OCI-LY1 (cell line): ENCODE data around the gene HLA-DMA.
A peak's percentile ranks its signal among the peaks of the same experiment; 100 is the strongest.
"Not testable (repeated sequence)": the region's sequence is repeated elsewhere in the genome, so short reads cannot be mapped to it uniquely, and the experiment has no call there.

Experiments
- H2AFZ ChIP-seq: fragments of 200-600 bp; sonication (generic), shearing (Covaris generic); 2 replicates; pipeline ENCODE4 v1.6.0; 2014; ENCODE audit warnings: antibody characterized with exemption, mild to moderate bottlenecking, low read length
- H3F3A ChIP-seq: fragments of 200-600 bp; sonication (generic), shearing (Covaris generic); 2 replicates; pipeline ENCODE4 v1.6.0; 2014; ENCODE audit warnings: mild to moderate bottlenecking, antibody characterized with exemption, low read length, moderate library complexity; ENCODE audit not compliant: insufficient read depth
- H3K27ac ChIP-seq: fragments of 200-600 bp; sonication (generic); 2 replicates; pipeline ENCODE4 v1.5.1; 2014; ENCODE audit warnings: low read length, mixed run types, mild to moderate bottlenecking, low read depth; ENCODE audit not compliant: poor library complexity, severe bottlenecking
- H3K27me3 ChIP-seq: fragments of 200-600 bp; sonication (generic); 2 replicates; pipeline ENCODE4 v1.6.0; 2014; ENCODE audit warnings: antibody characterized with exemption, mild to moderate bottlenecking, low read length, moderate library complexity; ENCODE audit not compliant: insufficient read depth
- H3K36me3 ChIP-seq: fragments of 200-600 bp; sonication (generic); 2 replicates; pipeline ENCODE4 v1.6.1; 2014; ENCODE audit warnings: mild to moderate bottlenecking, antibody characterized with exemption, low read length, moderate library complexity, mixed read lengths; ENCODE audit not compliant: insufficient read depth
- H3K4me1 ChIP-seq: fragments of 200-600 bp; sonication (generic); 2 replicates; pipeline ENCODE4 v1.5.1; 2014; ENCODE audit warnings: mild to moderate bottlenecking, low read length, moderate library complexity; ENCODE audit not compliant: insufficient read depth, severe bottlenecking
- H3K4me2 ChIP-seq: fragments of 200-600 bp; sonication (generic), shearing (Covaris generic); 2 replicates; pipeline ENCODE4 v1.6.1; 2014; ENCODE audit warnings: low read length
- H3K4me3 ChIP-seq: fragments of 200-600 bp; sonication (generic); 2 replicates; pipeline ENCODE4 v1.5.1; 2014; ENCODE audit warnings: low read length, low read depth, mild to moderate bottlenecking, mixed read lengths; ENCODE audit not compliant: poor library complexity, severe bottlenecking
- H3K79me2 ChIP-seq: fragments of 200-600 bp; shearing (Covaris generic); 2 replicates; pipeline ENCODE4 v1.6.1; 2016; ENCODE audit warnings: mixed run types, low read length, mixed read lengths; ENCODE audit not compliant: insufficient read depth
- H3K9ac ChIP-seq: fragments of 200-600 bp; sonication (generic), shearing (Covaris generic); 2 replicates; pipeline ENCODE4 v1.6.1; 2014; ENCODE audit warnings: mild to moderate bottlenecking, low read length, mixed read lengths
- H3K9me2 ChIP-seq: fragments of 200-600 bp; sonication (generic), shearing (Covaris generic); 2 replicates; pipeline ENCODE4 v1.6.1; 2014; ENCODE audit warnings: low read depth, mild to moderate bottlenecking, low read length, mixed read lengths
- H3K9me3 ChIP-seq: fragments of 200-600 bp; shearing (Covaris generic); 2 replicates; pipeline ENCODE4 v1.6.1; 2014; ENCODE audit warnings: low read length, mixed read lengths
- H4K20me1 ChIP-seq: fragments of 200-600 bp; sonication (generic), shearing (Covaris generic); 2 replicates; pipeline ENCODE4 v1.6.0; 2016; ENCODE audit warnings: mild to moderate bottlenecking, low read length; ENCODE audit not compliant: insufficient read depth
- EZH2 ChIP-seq: fragments of 200-600 bp; sonication (generic), shearing (Covaris generic); IDR thresholded peaks from 2 replicates; pipeline ENCODE4 v1.8.0; 2017; ENCODE audit warnings: borderline replicate concordance, mixed run types, mild to moderate bottlenecking, antibody characterized with exemption, low read length, moderate library complexity, mixed read lengths
- TF ChIP-seq, protein P1 (sequence below): fragments of 200-600 bp; sonication (generic), shearing (Covaris generic); IDR thresholded peaks from 2 replicates; pipeline ENCODE4 v1.5.1; 2017; ENCODE audit warnings: mild to moderate bottlenecking, antibody characterized with exemption, low read length, moderate library complexity, mixed read lengths

Gene HLA-DMA

GRCh38 chr6:32945953-32946352 lies 6.9 kb downstream of the HLA-DMA start:
- Histone ChIP-seq H3K9me2 (no peaks in the 10 kb centered on the region), H2AFZ (no peak overlapping the region), H3K27me3 (no peaks in the 10 kb centered on the region), H3K4me2 (peak overlapping the region; percentile 90), H3K79me2 (no peaks in the 10 kb centered on the region), H3K9me3 (no peaks in the 10 kb centered on the region; the same call in 1 of the 2 replicates), H4K20me1 (no peaks in the 10 kb centered on the region), H3K36me3 (no peaks in the 10 kb centered on the region), H3K27ac (peak overlapping the region; percentile 99), H3F3A (peaks cover 16% of the 10 kb centered on the region; the same call in 1 of the 2 replicates), H3K9ac (peak overlapping the region; percentile 80), H3K4me3 (peak overlapping the region; percentile 63), H3K4me1 (peaks cover 91% of the 10 kb centered on the region)
- no peak for TF ChIP-seq EZH2
- TF ChIP-seq, protein P1, sequence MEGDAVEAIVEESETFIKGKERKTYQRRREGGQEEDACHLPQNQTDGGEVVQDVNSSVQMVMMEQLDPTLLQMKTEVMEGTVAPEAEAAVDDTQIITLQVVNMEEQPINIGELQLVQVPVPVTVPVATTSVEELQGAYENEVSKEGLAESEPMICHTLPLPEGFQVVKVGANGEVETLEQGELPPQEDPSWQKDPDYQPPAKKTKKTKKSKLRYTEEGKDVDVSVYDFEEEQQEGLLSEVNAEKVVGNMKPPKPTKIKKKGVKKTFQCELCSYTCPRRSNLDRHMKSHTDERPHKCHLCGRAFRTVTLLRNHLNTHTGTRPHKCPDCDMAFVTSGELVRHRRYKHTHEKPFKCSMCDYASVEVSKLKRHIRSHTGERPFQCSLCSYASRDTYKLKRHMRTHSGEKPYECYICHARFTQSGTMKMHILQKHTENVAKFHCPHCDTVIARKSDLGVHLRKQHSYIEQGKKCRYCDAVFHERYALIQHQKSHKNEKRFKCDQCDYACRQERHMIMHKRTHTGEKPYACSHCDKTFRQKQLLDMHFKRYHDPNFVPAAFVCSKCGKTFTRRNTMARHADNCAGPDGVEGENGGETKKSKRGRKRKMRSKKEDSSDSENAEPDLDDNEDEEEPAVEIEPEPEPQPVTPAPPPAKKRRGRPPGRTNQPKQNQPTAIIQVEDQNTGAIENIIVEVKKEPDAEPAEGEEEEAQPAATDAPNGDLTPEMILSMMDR, result no peak

- Histone ChIP-seq H3K79me2 (no peaks in the 10 kb centered on the region), H3K9me2 (no peaks in the 10 kb centered on the region), H3K9ac (peak overlapping the region; percentile 80), H3K4me3 (peak overlapping the region; percentile 63), H3K4me2 (peak overlapping the region; percentile 90), H3F3A (peaks cover 16% of the 10 kb centered on the region; the same call in 1 of the 2 replicates), H3K27me3 (no peaks in the 10 kb centered on the region), H2AFZ (no peak overlapping the region), H3K4me1 (peaks cover 91% of the 10 kb centered on the region), H4K20me1 (no peaks in the 10 kb centered on the region), H3K36me3 (no peaks in the 10 kb centered on the region), H3K27ac (peak overlapping the region; percentile 99), H3K9me3 (no peaks in the 10 kb centered on the region; the same call in 1 of the 2 replicates)
- no peak for TF ChIP-seq EZH2
- TF ChIP-seq, protein P1, result no peak
Observed at GRCh38 chr6:32945108-32945760, 7.7 kb downstream of the HLA-DMA start.

GRCh38 chr6:32943864-32944649 lies 8.8 kb downstream of the HLA-DMA start:
- no peaks in the 10 kb centered on the region for H3K79me2 ChIP-seq
- H3K27me3 ChIP-seq, result no peaks in the 10 kb centered on the region
- peaks cover 16% of the 10 kb centered on the region; the same call in 1 of the 2 replicates for H3F3A ChIP-seq
- H3K4me3 ChIP-seq, result peak overlapping the region; percentile 63
- H3K4me1 ChIP-seq, result peaks cover 96% of the 10 kb centered on the region
- peak overlapping the region; percentile 90 for H3K4me2 ChIP-seq
- no peaks in the 10 kb centered on the region for H3K36me3 ChIP-seq
- H3K9me2 ChIP-seq, result no peaks in the 10 kb centered on the region
- H2AFZ ChIP-seq, result no peak overlapping the region
- TF ChIP-seq, protein P1, result no peak
- TF ChIP-seq EZH2, result no peak
- peak overlapping the region; percentile 80 for H3K9ac ChIP-seq
- peak overlapping the region; percentile 99 for H3K27ac ChIP-seq
- H4K20me1 ChIP-seq, result no peaks in the 10 kb centered on the region
- no peaks in the 10 kb centered on the region; the same call in 1 of the 2 replicates for H3K9me3 ChIP-seq

DNA sequence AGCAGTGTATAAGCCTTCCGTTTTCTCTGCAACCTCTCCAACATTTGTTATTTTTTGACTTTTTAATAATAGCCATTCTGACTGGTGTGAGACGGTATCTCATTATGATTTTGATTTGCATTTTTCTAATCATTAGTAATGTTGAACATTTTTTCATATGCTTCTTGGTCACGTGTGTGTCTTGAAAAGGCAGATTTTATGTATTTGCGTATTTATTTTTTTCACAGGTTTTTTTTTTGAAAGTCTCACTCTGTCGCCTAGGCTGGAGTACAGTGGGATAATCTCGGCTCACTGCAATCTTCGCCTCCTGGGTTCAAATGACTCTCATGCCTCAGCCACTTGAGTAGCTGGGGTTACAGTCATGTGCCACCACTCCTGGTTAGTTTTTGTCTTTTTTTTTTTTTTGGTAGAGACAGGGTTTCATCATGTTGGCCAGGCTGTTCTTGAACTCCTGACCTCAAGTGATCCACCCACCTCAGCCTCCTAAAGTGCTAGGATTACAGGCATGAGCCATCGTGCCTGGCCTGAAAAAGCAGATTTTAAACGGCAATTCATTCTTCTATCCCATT lies 10.3 kb downstream of the HLA-DMA start:
- Histone ChIP-seq H3K27ac (peak overlapping the region; percentile 99), H3K4me1 (peaks cover 97% of the 10 kb centered on the region), H3K4me2 (peak overlapping the region; percentile 90), H3K4me3 (peak overlapping the region; percentile 63), H3F3A (peaks cover 16% of the 10 kb centered on the region; the same call in 1 of the 2 replicates), H3K9ac (peak overlapping the region; percentile 80)
- not testable (repeated sequence) for H4K20me1 ChIP-seq, H2AFZ ChIP-seq, H3K9me3 ChIP-seq, H3K9me2 ChIP-seq, H3K79me2 ChIP-seq, H3K27me3 ChIP-seq, H3K36me3 ChIP-seq
